Epithelial cell of prostate (primary cell): ENCODE measurements around the gene AFM.

ENCODE experiments used
- DNase-seq: peaks from one replicate; pipeline ENCODE4 v3.0.0-alpha.2; 2011; ENCODE audit warnings: low read depth, low spot score
- H3K27ac ChIP-seq: fragments of 450-650 bp; 2 replicates; pipeline ENCODE4 v1.5.1; 2017; ENCODE audit warnings: mild to moderate bottlenecking

AFM gene

GRCh38 chr4:73481358-73481757, at the start of gene AFM:
AFM (plus strand) TSS chr4:73481745; CDS start chr4:73481776, 31 bp downstream.
- no peak within 1 kb of the TSS for H3K27ac ChIP-seq
- no peak for DNase-seq

GRCh38 chr4:73431813-73432168, 49.8 kb upstream of the AFM start:
- DNase-seq, result no peak
- no peak overlapping the region for H3K27ac ChIP-seq

- no peak for DNase-seq
- no peak overlapping the region for H3K27ac ChIP-seq
These were observed 49.2 kb upstream of the AFM start for GRCh38 chr4:73432169-73433000.

- no peak overlapping the region for H3K27ac ChIP-seq
These were observed 48.4 kb upstream of the AFM start for GRCh38 chr4:73433140-73433539.

GRCh38 chr4:73434311-73434710, 47.2 kb upstream of the AFM start:
- no peak for DNase-seq

More at GRCh38 chr4:73433140-73433539, 48.4 kb upstream of the AFM start:
- no peak for DNase-seq

GRCh38 chr4:73435984-73436383, 45.6 kb upstream of the AFM start, which contains the start of gene AFP:
AFP (plus strand) TSS chr4:73436221; CDS start chr4:73436263, 42 bp downstream.
- DNase-seq, result no peak
- no peak within 1 kb of the TSS for H3K27ac ChIP-seq

More at GRCh38 chr4:73434311-73434710, 47.2 kb upstream of the AFM start:
- H3K27ac ChIP-seq, result no peak overlapping the region

GRCh38 chr4:73436674-73437557, 44.6 kb upstream of the AFM start:
- no peak overlapping the region for H3K27ac ChIP-seq
- no peak for DNase-seq

GRCh38 chr4:73437558-73437956, 44.0 kb upstream of the AFM start:
- no peak for DNase-seq
- no peak overlapping the region for H3K27ac ChIP-seq

- no peak overlapping the region for H3K27ac ChIP-seq
- no peak for DNase-seq
These were observed 43.5 kb upstream of the AFM start for GRCh38 chr4:73438048-73438447.

GRCh38 chr4:73438582-73439215, 42.8 kb upstream of the AFM start:
- no peak for DNase-seq
- no peak overlapping the region for H3K27ac ChIP-seq

- no peak for DNase-seq
- no peak overlapping the region for H3K27ac ChIP-seq
These were observed 42.1 kb upstream of the AFM start for GRCh38 chr4:73439445-73439844.

GRCh38 chr4:73439991-73440390, 41.6 kb upstream of the AFM start:
- H3K27ac ChIP-seq, result no peak overlapping the region
- no peak for DNase-seq

- no peak overlapping the region for H3K27ac ChIP-seq
- no peak for DNase-seq
These were observed 40.9 kb upstream of the AFM start for GRCh38 chr4:73440653-73441052.

- DNase-seq, result no peak
- no peak overlapping the region for H3K27ac ChIP-seq
These were observed 39.3 kb upstream of the AFM start for GRCh38 chr4:73442275-73442674.

- no peak overlapping the region for H3K27ac ChIP-seq
- DNase-seq, result no peak
These were observed 38.3 kb upstream of the AFM start for GRCh38 chr4:73443224-73443623.

GRCh38 chr4:73445383-73446335, 35.9 kb upstream of the AFM start:
- DNase-seq, result no peak

GRCh38 chr4:73446336-73446938, 35.1 kb upstream of the AFM start:
- no peak for DNase-seq
- no peak overlapping the region for H3K27ac ChIP-seq

More at GRCh38 chr4:73445383-73446335, 35.9 kb upstream of the AFM start:
- H3K27ac ChIP-seq, result no peak overlapping the region

- DNase-seq, result no peak
These were observed 33.9 kb upstream of the AFM start for GRCh38 chr4:73447671-73448070.

More at GRCh38 chr4:73447671-73448070, 33.9 kb upstream of the AFM start:
- H3K27ac ChIP-seq, result no peak overlapping the region
